ENCODE results near the gene FIS1.
A peak's percentile ranks its signal among the peaks of the same experiment; 100 is the strongest.
"Not testable (repeated sequence)": the region's sequence is repeated elsewhere in the genome, so short reads cannot be mapped to it uniquely, and the experiment has no call there.

FIS1 gene

GRCh38 chr7:101205901-101206664 lies 38.8 kb downstream of the FIS1 start:
- no peaks in the 10 kb centered on the region for H3K27me3 ChIP-seq (ENCODE audit: control insufficient read depth, insufficient read depth, low read length)
- no peak overlapping the region for H3K4me3 ChIP-seq (ENCODE audit: low read length)
- no CpG with 5 or more reads among the region's 32 CpGs for WGBS (ENCODE audit: insufficient coverage, insufficient read length)
- H3K9me3 ChIP-seq (ENCODE audit: control insufficient read depth, insufficient read depth, low read length) = no peaks in the 10 kb centered on the region
- H3K4me1 ChIP-seq (ENCODE audit: control insufficient read depth, insufficient read depth, low read length) = peaks cover 2% of the 10 kb centered on the region; the same call in 1 of the 2 replicates
- H3K27ac ChIP-seq (ENCODE audit: low read length) = no peak overlapping the region
- DNase-seq (ENCODE audit: low read depth, low spot score) = no peak
- H3K36me3 ChIP-seq (ENCODE audit: control insufficient read depth, insufficient read depth, low read length) = 0 out of 2 replicates have a peak, but pooled peaks cover 4% of the 10 kb centered on the region

- whole genome bisulfite sequencing (ENCODE audit: insufficient coverage, insufficient read length) = no CpG with 5 or more reads among the region's 22 CpGs
- H3K27ac ChIP-seq (ENCODE audit: low read length); H3K4me1 ChIP-seq (ENCODE audit: control insufficient read depth, insufficient read depth, low read length); H3K27me3 ChIP-seq (ENCODE audit: control insufficient read depth, insufficient read depth, low read length); H3K9me3 ChIP-seq (ENCODE audit: control insufficient read depth, insufficient read depth, low read length); H3K36me3 ChIP-seq (ENCODE audit: control insufficient read depth, insufficient read depth, low read length); DNase-seq (ENCODE audit: low read depth, low spot score); H3K4me3 ChIP-seq (ENCODE audit: low read length): not testable (repeated sequence)
These were observed 40.8 kb downstream of the FIS1 start for GRCh38 chr7:101203740-101204738.

GRCh38 chr7:101202603-101202918 lies 42.3 kb downstream of the FIS1 start:
- DNase-seq (ENCODE audit: low read depth, low spot score) = no peak
- H3K27me3 ChIP-seq (ENCODE audit: control insufficient read depth, insufficient read depth, low read length) = no peaks in the 10 kb centered on the region
- WGBS (ENCODE audit: insufficient coverage, insufficient read length) = no CpG with 5 or more reads among the region's 5 CpGs
- H3K4me3 ChIP-seq (ENCODE audit: low read length) = no peak overlapping the region; the same call in 1 of the 2 replicates
- no peak overlapping the region for H3K27ac ChIP-seq (ENCODE audit: low read length)
- H3K9me3 ChIP-seq (ENCODE audit: control insufficient read depth, insufficient read depth, low read length) = no peaks in the 10 kb centered on the region
- 0 out of 2 replicates have a peak, but pooled peaks cover 3% of the 10 kb centered on the region for H3K36me3 ChIP-seq (ENCODE audit: control insufficient read depth, insufficient read depth, low read length)
- peaks cover 6% of the 10 kb centered on the region; the same call in 1 of the 2 replicates for H3K4me1 ChIP-seq (ENCODE audit: control insufficient read depth, insufficient read depth, low read length)

GRCh38 chr7:101201695-101202602 lies 42.9 kb downstream of the FIS1 start:
- H3K9me3 ChIP-seq (ENCODE audit: control insufficient read depth, insufficient read depth, low read length) = no peaks in the 10 kb centered on the region
- peaks cover 6% of the 10 kb centered on the region; the same call in 1 of the 2 replicates for H3K4me1 ChIP-seq (ENCODE audit: control insufficient read depth, insufficient read depth, low read length)
- no peak overlapping the region for H3K27ac ChIP-seq (ENCODE audit: low read length)
- WGBS (ENCODE audit: insufficient coverage, insufficient read length) = no CpG with 5 or more reads among the region's 75 CpGs
- no peaks in the 10 kb centered on the region for H3K27me3 ChIP-seq (ENCODE audit: control insufficient read depth, insufficient read depth, low read length)
- H3K4me3 ChIP-seq (ENCODE audit: low read length) = peak overlapping the region; percentile 35; the same call in 1 of the 2 replicates
- no peaks in the 10 kb centered on the region for H3K36me3 ChIP-seq (ENCODE audit: control insufficient read depth, insufficient read depth, low read length)
- no peak for DNase-seq (ENCODE audit: low read depth, low spot score)

- no peaks in the 10 kb centered on the region for H3K36me3 ChIP-seq (ENCODE audit: control insufficient read depth, insufficient read depth, low read length)
- DNase-seq (ENCODE audit: low read depth, low spot score) = no peak
- H3K27me3 ChIP-seq (ENCODE audit: control insufficient read depth, insufficient read depth, low read length) = no peaks in the 10 kb centered on the region
- H3K9me3 ChIP-seq (ENCODE audit: control insufficient read depth, insufficient read depth, low read length) = no peaks in the 10 kb centered on the region
- no CpG with 5 or more reads among the region's 21 CpGs for WGBS (ENCODE audit: insufficient coverage, insufficient read length)
- peak within 1 kb of the TSS; percentile 35; the same call in 1 of the 2 replicates for H3K4me3 ChIP-seq (ENCODE audit: low read length)
- H3K27ac ChIP-seq (ENCODE audit: low read length) = no peak within 1 kb of the TSS
- H3K4me1 ChIP-seq (ENCODE audit: control insufficient read depth, insufficient read depth, low read length) = peaks cover 6% of the 10 kb centered on the region; the same call in 1 of the 2 replicates
These were observed 43.9 kb downstream of the FIS1 start, which contains the start of gene MOGAT3 for GRCh38 chr7:101200862-101201599. MOGAT3 (minus strand) TSS chr7:101201036; CDS start chr7:101200854, 182 bp downstream.

- WGBS (ENCODE audit: insufficient coverage, insufficient read length) = no CpG with 5 or more reads among the region's 2 CpGs
- Histone ChIP-seq H3K36me3 (ENCODE audit: control insufficient read depth, insufficient read depth, low read length) (no peaks in the 10 kb centered on the region), H3K4me3 (ENCODE audit: low read length) (no peak overlapping the region), H3K27me3 (ENCODE audit: control insufficient read depth, insufficient read depth, low read length) (no peaks in the 10 kb centered on the region), H3K27ac (ENCODE audit: low read length) (no peak overlapping the region), H3K4me1 (ENCODE audit: control insufficient read depth, insufficient read depth, low read length) (peaks cover 6% of the 10 kb centered on the region; the same call in 1 of the 2 replicates), H3K9me3 (ENCODE audit: control insufficient read depth, insufficient read depth, low read length) (no peaks in the 10 kb centered on the region)
- DNase-seq (ENCODE audit: low read depth, low spot score) = no peak
These were observed 44.4 kb downstream of the FIS1 start for GRCh38 chr7:101200504-101200861.

GRCh38 chr7:101199522-101199921 lies 45.4 kb downstream of the FIS1 start:
- not testable (repeated sequence) for H3K36me3 ChIP-seq (ENCODE audit: control insufficient read depth, insufficient read depth, low read length); H3K9me3 ChIP-seq (ENCODE audit: control insufficient read depth, insufficient read depth, low read length); DNase-seq (ENCODE audit: low read depth, low spot score); H3K27ac ChIP-seq (ENCODE audit: low read length); H3K4me1 ChIP-seq (ENCODE audit: control insufficient read depth, insufficient read depth, low read length); H3K27me3 ChIP-seq (ENCODE audit: control insufficient read depth, insufficient read depth, low read length); H3K4me3 ChIP-seq (ENCODE audit: low read length)
- no CpG with 5 or more reads among the region's 10 CpGs for WGBS (ENCODE audit: insufficient coverage, insufficient read length)

- H3K4me3 ChIP-seq (ENCODE audit: low read length) = no peak overlapping the region
- no CpG with 5 or more reads among the region's 14 CpGs for WGBS (ENCODE audit: insufficient coverage, insufficient read length)
- H3K9me3 ChIP-seq (ENCODE audit: control insufficient read depth, insufficient read depth, low read length) = no peaks in the 10 kb centered on the region
These were observed 46.4 kb downstream of the FIS1 start for GRCh38 chr7:101198476-101198875.

GRCh38 chr7:101197991-101198390 lies 46.9 kb downstream of the FIS1 start:
- H3K27me3 ChIP-seq (ENCODE audit: control insufficient read depth, insufficient read depth, low read length) = no peaks in the 10 kb centered on the region
- H3K27ac ChIP-seq (ENCODE audit: low read length) = no peak overlapping the region
- no peak for DNase-seq (ENCODE audit: low read depth, low spot score)
- WGBS (ENCODE audit: insufficient coverage, insufficient read length) = no CpG with 5 or more reads among the region's 21 CpGs
- H3K4me1 ChIP-seq (ENCODE audit: control insufficient read depth, insufficient read depth, low read length) = peaks cover 6% of the 10 kb centered on the region; the same call in 1 of the 2 replicates
- no peaks in the 10 kb centered on the region for H3K9me3 ChIP-seq (ENCODE audit: control insufficient read depth, insufficient read depth, low read length)
- no peak overlapping the region; the same call in 1 of the 2 replicates for H3K4me3 ChIP-seq (ENCODE audit: low read length)
- H3K36me3 ChIP-seq (ENCODE audit: control insufficient read depth, insufficient read depth, low read length) = no peaks in the 10 kb centered on the region

More at GRCh38 chr7:101198476-101198875, 46.4 kb downstream of the FIS1 start:
- no peaks in the 10 kb centered on the region for H3K36me3 ChIP-seq (ENCODE audit: control insufficient read depth, insufficient read depth, low read length)
- peaks cover 6% of the 10 kb centered on the region; the same call in 1 of the 2 replicates for H3K4me1 ChIP-seq (ENCODE audit: control insufficient read depth, insufficient read depth, low read length)
- H3K27me3 ChIP-seq (ENCODE audit: control insufficient read depth, insufficient read depth, low read length) = no peaks in the 10 kb centered on the region
- DNase-seq (ENCODE audit: low read depth, low spot score) = no peak
- no peak overlapping the region for H3K27ac ChIP-seq (ENCODE audit: low read length)

Measured in iPS DF 6.9 (cell line).